Measurements from ENCODE around the gene NFRKB.

The NFRKB gene

DNA sequence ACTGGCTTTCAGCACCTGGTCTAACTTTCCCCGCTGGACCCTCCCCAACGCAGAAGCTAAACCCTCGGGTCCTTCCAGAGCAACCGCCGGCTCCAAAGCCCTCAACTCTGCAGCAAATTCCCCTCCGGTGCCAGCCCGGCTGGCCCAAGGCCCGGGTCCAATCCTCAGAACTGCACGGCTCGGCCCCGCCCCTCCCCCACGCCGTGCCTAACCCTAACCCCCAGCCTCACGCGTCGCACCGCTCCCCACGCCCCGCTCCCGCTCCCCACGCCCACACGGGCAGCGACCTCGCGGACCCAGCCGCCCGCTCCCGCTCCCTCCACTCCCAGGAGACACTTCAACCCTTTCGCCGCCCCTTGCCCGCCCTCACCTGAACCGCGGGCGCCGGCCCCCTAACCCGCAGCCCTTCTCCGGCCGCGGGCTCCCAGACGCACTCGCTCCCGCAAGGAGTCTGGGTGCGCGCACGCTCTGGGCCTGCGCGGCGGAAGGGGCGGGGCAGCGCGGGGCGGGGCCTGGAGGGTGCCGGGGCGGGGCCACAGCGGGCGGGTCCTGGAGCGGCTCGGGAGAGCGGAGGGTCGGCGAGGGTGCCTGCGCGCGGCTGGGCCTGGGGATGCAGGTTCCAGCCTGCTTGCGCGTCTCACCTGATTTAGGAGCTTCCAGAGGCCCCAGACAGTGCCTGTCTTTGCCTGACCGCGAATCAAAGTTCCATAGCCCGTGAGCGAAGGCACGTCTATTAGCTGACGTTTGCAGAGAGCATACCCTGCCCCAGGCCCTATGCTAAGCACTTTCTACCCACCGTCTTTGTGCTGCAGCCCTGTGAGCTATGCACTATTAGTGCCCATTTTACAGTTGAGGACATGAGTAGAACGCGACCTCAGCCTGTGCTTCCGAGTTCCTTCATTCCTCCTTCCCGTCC lies at the start of gene NFRKB:
Gene NFRKB, minus strand, starts transcription at position 453 of the 916 bp plus-strand sequence. CDS start 2,729 bp downstream, outside the sequence.
- in situ Hi-C loops (cut with HindIII; ENCODE audit: low sequenced_read_pairs), result no loop called here

DNA sequence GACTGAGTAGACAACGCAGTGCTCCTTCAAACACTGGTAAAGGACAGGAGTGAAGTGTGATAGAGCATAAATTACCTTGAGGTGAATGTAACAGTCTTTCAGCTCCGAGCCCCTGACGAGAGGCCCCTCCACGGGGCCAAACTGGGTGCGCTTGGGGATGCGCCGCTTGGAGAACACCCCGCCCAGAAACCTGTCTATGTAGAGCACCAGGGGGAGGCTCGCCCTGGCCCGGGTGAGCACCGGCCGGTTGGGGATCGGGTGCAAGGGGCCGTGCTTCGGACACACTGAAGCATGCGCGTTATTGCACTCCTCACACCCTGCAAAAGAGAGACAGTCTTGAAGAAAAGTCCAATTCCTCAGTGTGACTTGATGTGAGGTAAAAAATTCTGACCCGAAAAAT lies 49.3 kb upstream of the NFRKB start:
- in situ Hi-C loops (cut with HindIII; ENCODE audit: low sequenced_read_pairs), result no loop called here

DNA sequence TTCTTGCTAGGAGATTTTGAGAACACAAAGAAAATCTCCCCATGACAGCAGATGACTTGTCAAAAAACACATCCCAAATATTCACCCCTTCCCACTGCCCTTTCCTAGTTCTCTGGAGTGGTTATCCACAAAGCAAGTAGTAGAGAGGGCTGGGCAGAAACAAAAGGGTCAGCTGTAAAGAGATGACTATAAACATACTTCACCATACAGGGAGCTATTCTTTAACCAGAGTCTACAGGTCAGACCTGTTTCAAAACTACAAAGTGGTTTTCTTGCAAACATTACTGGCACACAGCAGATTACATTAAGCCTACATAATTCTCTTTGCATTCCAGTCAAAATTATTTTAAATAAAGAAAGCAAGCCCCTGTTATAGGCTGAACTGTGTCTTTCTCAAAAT lies 47.7 kb upstream of the NFRKB start:
- in situ Hi-C loops (cut with HindIII; ENCODE audit: low sequenced_read_pairs), result no loop called here

DNA sequence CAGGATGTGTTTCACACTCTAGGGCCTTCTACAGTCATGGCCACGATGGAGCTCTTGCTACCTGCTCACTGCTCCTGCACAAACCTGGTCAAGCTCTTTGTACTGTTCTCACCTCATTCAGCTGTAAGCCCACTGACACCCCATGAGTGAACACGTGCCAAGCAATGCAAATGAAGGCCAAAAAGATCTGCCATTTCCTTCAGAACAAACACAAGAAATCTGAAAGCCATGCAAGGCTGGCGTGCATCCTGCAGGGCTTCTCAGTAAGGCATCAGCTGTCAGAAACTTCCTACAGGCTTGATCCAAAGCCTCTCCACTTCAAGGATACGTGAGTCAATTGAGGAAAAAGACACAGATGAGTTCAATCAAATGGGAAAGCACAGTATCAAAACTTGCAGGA lies 44.1 kb upstream of the NFRKB start:
- in situ Hi-C loops (cut with HindIII; ENCODE audit: low sequenced_read_pairs), result no loop called here

- in situ Hi-C loops (cut with HindIII; ENCODE audit: low sequenced_read_pairs), result no loop called here
These were observed 43.4 kb upstream of the NFRKB start for GRCh38 chr11:129938764-129939163.

DNA sequence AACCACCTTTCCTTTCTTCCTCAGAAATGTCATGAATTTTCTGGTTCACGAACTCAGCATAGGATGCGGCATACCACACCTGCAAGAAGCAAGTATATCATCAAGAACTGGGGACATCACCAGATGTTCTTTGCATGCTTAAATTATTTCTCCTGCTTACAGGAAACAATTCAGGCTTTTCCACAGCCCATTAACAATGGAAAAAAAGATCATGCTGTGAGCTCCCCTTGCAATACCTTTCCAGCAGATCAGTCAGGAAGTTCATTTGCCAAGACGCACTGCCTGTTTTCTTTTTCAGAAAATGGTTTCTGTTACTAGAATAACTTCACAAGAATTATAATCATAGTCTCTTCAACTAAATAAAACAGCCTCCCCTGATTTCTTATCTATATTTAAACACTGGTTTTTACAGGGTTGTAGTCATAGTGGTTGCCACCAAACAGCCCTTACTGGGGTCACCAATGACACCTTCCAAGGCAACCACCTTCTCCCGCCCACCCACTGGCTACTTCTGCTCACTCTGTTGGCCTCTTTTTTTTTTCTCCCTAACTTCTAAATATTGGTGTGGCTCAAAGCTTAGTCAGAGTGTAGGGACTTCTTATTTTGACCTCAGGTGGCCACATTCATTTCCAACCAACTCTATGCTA lies 42.3 kb upstream of the NFRKB start:
- in situ Hi-C loops (cut with HindIII; ENCODE audit: low sequenced_read_pairs), result no loop called here

DNA sequence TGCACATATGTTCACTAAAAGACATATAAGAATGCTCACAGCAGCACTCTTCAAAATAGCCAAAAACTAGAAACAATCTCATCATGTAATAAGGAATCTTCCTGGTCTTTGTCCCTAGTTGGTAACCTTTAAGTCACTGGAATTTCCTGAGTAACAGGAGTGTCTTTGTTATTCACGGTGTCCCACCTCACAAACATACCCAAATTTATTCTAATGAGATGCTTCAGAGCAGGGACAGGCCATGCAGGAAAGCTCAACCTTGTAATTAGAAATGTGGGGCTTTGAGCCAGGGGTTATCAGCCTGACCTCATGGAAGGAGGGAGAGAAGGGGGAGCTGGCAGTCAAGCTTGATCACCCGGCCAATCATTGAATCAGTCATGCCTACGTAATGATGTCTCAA lies 40.3 kb upstream of the NFRKB start:
- in situ Hi-C loops (cut with HindIII; ENCODE audit: low sequenced_read_pairs), result no loop called here

GRCh38 chr11:129933891-129934290 lies 38.5 kb upstream of the NFRKB start:
- in situ Hi-C loops (cut with HindIII; ENCODE audit: low sequenced_read_pairs), result no loop called here

DNA sequence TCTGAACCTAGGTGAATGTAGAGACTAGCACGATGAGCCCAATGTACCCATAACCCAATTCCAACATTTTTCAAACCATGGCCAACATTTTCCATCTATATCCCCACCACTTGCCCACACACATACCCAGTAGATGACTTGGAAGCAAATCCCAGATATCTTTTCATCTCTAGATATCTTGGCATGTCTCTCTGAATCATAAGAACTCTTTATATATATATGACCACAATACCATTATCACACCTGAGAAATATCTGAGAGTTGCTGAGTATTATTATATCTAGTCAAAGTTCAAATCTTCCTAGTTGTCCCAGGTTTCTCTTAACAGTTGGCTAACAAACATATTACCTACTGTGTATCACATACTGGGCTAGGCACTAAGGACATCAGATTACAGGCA lies 37.9 kb upstream of the NFRKB start:
- in situ Hi-C loops (cut with HindIII; ENCODE audit: low sequenced_read_pairs), result no loop called here

DNA sequence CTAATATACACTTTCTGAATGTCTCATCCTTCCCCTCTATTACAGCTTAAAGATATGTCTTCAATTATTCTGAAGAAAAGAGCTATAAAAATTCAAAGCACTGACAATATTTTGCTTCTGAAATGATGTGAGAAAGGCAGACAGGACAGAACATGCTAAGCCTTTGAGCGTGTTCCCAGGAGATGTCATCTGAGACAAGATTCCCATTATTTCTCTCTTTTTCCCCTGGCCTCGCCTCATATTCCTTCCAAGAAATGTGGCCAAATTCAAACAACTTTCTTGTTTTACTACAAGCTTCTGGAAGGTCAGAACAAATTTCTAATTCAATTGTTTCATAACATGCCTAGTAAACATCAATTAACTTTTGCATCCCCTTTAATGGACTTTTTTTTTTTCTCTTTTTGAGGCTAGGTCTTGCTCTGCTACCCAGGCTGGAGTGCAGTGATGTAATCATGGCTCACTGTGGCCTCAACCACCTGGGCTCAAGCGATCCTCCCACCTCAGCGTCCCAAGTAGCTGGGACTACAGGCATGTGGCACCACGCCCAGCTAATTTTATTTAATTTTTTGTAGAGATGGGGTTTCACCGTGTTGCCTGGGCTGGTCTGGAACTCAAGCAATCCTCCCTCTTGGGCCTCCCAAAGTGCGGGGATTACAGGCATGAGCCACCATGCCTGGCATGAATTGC lies 37.1 kb upstream of the NFRKB start:
- in situ Hi-C loops (cut with HindIII; ENCODE audit: low sequenced_read_pairs), result no loop called here

- in situ Hi-C loops (cut with HindIII; ENCODE audit: low sequenced_read_pairs), result no loop called here
These were observed 35.4 kb upstream of the NFRKB start for GRCh38 chr11:129930743-129931142.

GRCh38 chr11:129930296-129930695 lies 34.9 kb upstream of the NFRKB start:
- in situ Hi-C loops (cut with HindIII; ENCODE audit: low sequenced_read_pairs), result no loop called here

- in situ Hi-C loops (cut with HindIII; ENCODE audit: low sequenced_read_pairs), result no loop called here
These were observed 34.3 kb upstream of the NFRKB start for GRCh38 chr11:129929721-129930120.

DNA sequence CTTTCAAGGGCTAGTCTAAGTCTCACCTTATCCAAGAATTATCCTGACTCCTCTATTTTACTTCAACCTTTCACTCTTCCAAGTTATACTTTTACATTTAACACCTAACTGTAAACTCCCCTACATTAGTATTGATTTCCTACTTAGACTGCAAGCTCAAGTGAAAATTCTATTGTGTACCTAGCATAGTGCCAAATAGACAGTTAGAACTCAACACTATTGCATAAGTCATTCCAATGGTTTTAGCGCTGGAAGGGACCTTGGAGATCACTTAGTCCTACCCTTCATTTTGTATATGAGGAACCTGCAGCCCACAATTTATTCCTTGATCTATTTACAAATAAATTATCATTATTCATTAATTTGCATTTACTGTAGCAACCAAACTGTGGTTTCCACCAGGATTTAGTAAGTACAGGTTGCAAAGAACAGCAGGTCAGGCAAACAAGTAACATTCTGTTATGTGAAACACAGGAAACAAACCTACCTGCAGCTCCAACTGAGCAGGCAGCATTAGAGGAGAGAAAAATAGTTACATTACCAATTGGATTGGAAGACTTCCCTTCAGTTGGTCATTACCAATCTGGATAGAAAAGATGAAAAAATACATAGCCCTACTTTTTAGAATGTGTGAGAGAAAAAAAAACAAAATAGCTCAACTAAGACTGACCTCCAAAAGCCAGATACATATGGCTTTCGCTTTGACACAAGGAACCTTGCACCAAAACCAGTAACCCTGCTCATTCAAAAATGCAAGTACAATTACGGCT lies 33.7 kb upstream of the NFRKB start:
- in situ Hi-C loops (cut with HindIII; ENCODE audit: low sequenced_read_pairs), result no loop called here

GRCh38 chr11:129922674-129923073 lies 27.3 kb upstream of the NFRKB start:
- in situ Hi-C loops (cut with HindIII; ENCODE audit: low sequenced_read_pairs), result no loop called here

DNA sequence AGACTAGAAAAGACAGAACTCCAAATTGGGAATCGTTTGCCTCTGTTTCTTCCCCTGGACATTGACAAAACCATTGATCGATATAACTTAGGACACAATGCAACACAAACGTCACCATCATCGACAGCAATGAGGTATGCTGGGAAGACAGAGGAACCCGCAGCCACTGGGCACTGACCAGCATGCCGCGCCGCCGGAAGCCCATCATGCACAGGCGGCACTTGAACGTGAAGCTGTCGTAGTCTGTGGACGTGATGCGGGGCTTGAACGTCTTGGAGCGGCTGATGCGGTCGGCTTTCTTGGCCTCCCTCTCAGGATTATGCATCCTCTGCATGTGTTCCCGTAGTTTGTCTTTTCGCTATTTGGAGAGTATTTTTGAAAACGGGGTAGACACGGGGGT lies 23.0 kb upstream of the NFRKB start:
- in situ Hi-C loops (cut with HindIII; ENCODE audit: low sequenced_read_pairs), result loop anchor here (5.0 kb wide), 1 partner anchor 209 kb away; no protein-coding TSS in a partner anchor

GRCh38 chr11:129917231-129917630 lies 21.9 kb upstream of the NFRKB start:
- in situ Hi-C loops (cut with HindIII; ENCODE audit: low sequenced_read_pairs), result loop anchor here (5.0 kb wide), 1 partner anchor 210 kb away; no protein-coding TSS in a partner anchor

DNA sequence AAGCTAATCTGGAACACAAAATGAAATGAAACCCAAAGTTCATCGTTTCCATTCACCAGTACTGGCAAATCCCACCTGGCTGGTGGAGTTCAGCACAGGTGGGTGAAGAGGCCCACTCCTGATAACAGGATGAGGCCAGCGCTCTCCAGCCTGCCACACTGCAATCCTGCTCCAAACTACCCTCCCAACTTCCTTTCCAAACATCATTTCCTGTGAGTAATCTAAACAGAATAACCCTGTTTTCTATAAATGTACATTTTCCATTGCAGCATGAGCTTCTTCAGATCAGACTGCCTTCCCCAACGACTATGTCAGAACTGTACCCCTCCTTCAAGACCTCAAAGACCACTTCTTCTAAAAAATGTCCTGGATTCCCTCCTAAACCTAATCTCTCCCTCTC lies 15.9 kb upstream of the NFRKB start:
- in situ Hi-C loops (cut with HindIII; ENCODE audit: low sequenced_read_pairs), result no loop called here

DNA sequence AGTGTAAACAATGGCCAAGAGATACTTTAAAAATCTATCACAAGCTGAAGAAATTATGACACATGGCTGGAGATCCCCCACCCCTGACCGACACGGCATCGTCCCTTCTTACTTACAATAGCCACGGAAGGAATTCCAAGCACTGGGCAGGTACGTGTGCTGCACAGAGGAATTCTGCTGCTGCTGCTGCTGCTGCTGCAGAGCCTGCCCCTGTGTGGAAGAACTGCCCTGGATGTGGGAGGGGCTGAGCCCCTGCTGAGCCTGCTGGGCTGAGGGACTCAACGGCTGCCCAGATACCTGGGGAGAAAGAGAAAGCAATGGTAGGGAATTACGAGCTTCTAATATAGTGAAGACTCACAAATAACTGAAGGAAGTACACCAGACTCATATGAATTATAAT lies 15.0 kb upstream of the NFRKB start:
- in situ Hi-C loops (cut with HindIII; ENCODE audit: low sequenced_read_pairs), result no loop called here

DNA sequence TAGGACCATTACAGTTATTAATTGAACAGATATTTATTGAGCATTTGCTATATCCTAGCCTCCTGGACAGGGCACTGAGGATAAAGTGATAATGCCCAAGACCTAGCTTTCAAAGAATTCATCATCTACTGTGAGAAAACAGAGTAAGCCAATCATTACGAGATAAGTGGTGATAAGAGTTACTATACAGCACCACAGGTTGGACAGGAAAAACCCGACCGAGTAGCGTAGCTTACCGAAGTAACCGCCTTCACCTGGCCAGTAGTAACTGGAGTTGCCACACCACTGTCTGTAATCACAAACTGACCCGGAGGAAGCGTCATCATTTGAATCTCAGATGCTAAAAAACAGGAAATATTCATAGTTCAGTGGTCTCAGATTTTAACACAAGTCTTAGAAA lies 10.0 kb upstream of the NFRKB start:
- in situ Hi-C loops (cut with HindIII; ENCODE audit: low sequenced_read_pairs), result no loop called here

- in situ Hi-C loops (cut with HindIII; ENCODE audit: low sequenced_read_pairs), result no loop called here
These were observed 684 bp upstream of the NFRKB start for GRCh38 chr11:129896062-129896461.
